Activated CD4-positive, alpha-beta T cell treated with anti-CD3 and anti-CD28 coated beads for 24 hours (primary cell): ENCODE results near the gene SEC24A.
"Not testable (repeated sequence)": the region's sequence is repeated elsewhere in the genome, so short reads cannot be mapped to it uniquely, and the experiment has no call there.

Experiments
- DNase-seq, 2 donors: peaks; one replicate each; pipeline ENCODE4 v3.0.0-alpha.2; 2020; ENCODE audit warnings: low read depth in 2 of 2

The SEC24A gene

DNA sequence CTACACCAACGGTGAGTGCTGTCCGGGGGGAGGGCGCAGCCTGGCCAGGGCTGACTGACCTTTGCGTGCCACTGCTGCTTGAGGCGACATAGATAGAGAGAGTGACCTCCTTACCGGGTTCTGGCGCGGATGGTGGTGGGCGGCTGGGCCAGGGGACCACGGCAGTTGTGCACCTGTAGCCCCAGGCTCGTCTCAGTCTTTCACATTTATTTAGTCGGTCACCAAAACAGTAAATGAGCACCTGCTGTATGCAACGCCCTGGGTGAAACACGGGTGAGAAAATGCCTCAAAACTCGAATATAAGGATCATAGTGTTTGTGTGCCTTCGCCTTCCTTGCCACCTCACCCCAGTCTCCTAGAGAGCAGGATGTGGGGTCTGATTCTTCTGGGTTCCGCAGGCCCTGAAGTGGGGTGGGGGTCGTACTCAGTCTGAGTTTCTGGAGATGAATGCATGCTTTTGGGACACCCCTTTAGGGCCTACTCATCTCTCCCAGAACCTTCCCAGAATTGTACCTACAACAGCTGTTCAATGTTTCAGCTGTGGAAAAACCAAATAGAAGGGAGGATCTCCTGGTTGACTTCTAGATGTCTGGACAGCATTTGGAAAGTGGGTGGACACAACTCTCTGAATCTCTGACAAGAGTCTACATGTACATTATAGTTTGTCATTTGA lies 714 bp downstream of the SEC24A start:
- no peak for DNase-seq

DNA sequence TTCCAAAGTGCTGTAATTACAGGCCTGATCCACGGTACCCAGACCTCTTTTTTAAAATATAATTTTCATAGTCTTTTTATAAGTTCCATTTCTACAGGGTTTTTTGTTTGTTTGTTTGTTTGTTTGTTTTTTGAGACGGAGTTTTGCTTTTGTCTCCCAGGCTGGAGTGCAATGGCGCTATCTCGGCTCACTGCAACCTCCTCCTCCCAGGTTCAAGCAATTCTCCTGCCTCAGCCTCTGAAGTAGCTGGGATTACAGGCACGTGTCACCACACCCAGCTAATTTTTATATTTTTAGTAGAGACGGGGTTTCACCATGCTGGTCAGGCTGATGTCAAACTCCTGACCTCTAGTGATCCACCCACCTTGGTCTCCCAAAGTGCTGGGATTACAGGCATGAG lies 2.1 kb downstream of the SEC24A start:
- not testable (repeated sequence) for DNase-seq

DNA sequence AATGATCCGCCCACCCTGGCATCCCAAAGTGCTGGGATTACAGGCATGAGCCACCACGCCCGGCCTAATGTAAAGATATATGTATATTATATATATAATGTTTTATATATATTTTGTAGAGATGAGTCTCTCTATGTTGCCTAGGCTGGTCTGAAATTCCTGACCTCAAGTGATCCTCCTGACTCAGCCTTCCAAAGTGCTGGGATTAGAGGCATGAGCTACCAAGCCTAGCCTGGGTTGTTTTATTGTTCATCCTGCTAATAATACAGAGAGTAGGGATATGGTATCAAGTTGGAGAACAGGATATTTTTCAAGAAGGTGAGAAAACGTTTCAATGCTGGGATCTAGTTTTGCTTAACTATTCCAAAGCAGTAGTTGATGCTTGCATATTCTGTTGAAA lies 2.9 kb downstream of the SEC24A start:
- no peak for DNase-seq

DNA sequence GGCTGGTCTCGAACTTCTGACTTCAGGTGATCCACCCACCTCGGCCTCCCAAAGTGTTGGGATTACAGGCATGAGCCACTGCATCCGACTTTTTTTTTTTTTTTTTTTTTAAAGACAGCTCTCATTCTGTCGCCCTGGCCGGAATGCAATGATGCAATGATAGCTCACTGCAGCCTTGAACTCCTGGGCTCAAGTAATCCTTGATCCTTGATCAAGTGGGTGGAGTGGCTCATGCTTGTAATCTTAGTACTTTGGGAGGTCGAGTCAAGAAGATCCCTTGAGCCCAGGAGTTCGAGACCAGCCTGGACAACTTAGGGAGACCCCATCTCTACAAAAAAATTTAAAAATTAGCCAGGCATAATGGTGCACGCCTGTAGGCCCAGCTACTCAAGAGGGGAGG lies 8.1 kb downstream of the SEC24A start:
- DNase-seq: no peak

DNA sequence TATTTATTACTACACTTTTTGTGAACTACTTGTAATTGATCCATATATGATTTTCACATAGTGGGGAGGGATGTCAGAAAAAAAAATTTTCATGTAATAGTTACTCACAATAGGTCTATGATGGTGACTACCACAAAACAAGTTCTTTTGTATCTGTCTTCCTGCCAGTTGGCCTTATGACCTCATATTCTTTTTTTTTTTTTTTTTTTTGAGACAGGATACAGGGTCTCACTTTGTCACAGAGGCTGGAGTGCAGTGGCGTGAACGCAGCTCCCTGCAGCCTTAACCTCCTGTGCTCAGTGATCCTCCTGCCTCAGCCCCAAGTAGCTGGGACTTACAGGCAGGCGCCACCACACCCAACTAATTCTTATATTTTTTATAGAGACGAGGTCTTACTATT lies 10.9 kb downstream of the SEC24A start:
- no peak for DNase-seq

DNA sequence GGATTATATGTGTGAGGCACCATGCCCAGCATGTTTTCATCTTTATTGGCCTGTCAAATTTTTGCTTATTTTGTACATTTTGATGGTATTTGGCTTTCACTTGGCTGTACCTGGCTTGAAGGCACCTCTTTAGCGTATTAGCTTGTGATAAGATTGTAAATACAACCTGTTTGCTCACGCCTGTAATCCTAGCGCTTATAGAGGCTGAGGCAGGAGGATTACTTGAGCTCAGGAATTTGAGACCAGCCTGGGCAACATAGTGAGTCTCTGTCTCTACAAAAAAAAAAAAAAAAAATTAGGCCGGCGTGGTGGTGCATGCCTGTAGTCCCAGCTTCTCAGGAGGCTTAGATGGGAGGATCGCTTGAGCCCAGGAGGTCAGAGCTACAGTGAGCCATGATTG lies 11.3 kb downstream of the SEC24A start:
- DNase-seq: no peak

DNA sequence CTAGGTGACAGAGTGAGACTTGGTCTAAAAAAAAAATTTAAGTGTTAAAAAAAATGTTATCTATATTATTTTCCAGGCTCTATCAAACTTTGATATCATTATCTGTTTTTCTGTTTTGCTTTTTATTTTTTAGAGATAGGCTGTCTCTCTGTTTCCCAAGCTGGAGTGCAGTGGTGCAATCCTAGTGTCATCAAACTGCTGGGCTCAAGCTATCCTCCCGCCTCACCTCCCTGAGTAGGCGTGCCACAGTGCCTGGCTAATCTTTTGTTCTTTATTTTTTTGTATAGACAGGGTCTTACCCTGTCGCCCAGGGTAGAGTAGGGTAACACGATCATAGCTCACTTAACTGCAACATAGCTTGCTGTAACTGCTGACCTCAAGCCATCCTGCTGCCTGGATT lies 14.4 kb downstream of the SEC24A start:
- no peak for DNase-seq

DNA sequence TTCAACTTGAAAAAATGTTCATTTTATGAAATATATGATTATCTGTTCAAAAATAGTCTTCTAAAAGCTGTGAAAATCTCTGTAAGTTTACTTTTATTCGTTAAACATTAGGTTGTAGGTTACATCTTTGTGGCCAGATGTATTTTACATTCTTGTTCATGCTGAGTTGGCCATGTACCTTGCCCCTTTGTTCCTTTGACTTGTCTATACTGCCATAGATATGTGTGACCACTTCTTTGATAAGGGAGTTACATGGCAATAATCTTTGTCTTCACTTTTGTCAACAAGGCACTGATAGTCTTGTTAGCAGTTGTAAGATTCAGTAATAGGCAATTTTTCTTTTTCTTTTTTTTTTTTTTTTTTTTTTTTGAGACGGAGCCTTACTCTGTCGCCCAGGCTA lies 15.9 kb downstream of the SEC24A start:
- no peak for DNase-seq

DNA sequence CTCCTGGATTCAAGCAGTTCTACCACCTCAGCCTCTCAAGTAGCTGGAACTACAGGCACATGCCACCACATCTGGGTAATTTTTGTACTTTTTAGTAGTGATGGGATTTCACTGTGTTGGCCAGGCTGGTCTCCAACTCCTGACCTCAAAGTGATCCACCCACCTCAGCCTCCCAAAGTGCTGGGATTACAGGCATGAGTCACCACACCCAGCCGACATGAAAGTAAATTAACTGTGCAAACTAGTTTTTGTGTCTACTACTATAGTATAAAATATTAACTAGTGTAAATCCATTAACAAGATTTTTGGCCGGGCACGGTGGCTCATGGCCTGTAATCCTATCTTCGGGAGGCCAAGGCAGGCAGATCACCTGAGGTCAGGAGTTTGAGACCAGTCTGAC lies 25.0 kb downstream of the SEC24A start:
- DNase-seq: not testable (repeated sequence)

DNA sequence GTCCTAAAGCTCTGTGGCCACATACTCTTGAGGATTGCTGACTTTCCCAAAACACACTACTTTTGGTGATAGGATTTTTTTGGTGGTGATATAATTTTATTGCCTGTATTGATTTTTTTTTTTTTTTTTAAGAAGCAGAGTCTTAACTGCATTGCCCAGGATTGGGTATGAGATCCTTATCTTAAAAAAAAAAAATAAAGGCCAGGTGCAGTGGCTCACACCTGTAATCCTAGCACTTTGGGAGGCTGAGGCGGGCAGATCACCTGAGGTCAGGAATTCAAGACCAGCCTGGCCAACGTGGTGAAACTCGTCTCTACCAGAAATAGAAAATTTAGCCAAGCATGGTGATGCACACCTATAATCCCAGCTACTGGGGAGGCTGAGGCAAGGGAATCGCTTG lies 28.8 kb downstream of the SEC24A start:
- DNase-seq: not testable (repeated sequence)

DNA sequence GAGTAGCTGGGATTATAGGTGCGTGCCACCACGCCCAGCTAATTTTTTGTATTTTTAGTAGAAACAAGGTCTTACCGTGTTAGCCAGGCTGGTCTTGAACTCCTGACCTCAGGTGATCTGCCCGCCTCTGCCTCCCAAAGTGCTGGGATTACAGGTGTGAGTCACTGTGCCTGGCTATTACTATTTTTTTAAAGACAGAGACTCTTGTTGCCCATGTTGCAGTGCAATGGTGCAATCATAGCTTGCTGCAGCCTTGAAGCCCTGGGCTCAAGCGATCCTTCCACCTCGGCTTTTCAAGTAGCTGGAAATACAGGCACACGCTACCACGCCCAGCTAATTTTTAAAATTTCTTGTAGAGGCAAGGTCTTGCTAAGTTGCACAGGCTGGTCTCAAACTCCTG lies 41.6 kb downstream of the SEC24A start:
- DNase-seq: not testable (repeated sequence)

DNA sequence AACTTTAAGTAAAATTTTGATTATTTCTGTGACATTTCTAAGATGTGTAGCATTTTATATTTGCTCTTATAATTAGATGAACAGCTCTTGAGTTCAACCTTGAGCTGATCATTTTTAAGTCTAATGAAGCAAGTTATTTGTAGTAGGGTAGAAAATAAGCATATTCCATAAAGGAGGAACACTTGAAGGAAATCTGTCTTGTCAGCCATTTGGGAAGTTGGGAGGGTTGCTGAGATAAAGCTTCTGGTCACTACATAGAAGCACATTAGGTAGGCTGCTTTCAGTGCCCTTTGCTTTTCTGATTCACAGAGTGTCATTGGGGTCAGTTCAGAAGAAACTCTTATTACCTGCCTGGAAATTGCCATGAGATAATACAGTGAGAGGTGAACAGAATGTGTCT lies 44.1 kb downstream of the SEC24A start:
- no peak for DNase-seq

DNA sequence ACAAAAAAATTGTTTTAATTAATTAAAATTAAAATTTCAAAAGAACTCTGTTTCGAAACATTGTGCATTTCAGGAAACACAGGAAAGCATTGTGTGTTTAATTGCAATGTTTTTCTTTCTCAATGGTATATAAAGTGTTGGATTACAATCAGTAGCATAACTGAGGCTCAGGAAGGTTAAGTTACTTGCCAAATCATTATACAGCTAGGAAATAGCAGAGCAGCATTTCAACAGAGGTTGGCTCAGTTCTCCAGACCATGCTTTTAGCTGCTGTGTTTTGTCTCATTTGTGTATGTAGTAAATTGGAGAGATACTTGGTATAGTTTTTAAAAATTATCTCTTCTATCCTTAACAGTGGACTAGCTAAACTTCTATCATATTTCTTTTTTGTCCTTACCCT lies 59.7 kb downstream of the SEC24A start:
- no peak for DNase-seq

DNA sequence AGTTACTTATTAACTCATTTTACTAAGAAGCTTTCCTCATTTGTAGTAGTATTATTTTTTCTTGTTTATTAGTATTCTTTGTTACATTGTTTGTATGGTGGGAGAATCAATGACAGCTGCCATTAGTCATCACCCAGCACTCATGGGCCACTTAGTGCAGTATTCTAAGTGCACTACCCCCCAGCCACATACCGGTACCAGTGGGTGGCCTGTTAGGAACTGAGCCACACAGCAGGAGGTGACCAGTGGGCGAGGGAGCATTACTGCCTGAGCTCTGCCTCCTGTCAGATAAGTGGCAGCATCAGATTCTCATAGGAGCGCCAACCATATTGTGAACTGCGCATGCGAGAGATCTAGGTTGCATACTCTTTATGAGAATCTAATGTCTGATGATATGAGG lies 65.5 kb downstream of the SEC24A start:
- no peak for DNase-seq

DNA sequence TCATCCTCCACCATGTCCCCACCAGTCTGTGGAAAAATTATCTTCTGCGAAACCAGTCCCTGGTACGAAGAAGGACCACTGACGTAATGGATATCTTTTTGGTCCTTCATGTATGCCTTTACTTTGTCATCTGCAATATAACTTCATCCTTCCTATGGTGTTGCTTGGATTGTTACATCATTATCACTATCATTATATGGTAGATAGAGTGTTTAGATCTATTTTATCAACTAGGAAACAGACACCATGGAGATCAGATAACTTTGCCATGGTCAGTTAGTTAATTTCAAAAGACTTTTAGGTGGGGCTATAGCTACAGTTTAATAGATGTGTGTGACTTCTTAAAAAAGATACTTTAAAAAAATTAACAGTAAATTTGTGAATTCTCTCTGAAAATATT lies 66.0 kb downstream of the SEC24A start:
- DNase-seq: no peak

DNA sequence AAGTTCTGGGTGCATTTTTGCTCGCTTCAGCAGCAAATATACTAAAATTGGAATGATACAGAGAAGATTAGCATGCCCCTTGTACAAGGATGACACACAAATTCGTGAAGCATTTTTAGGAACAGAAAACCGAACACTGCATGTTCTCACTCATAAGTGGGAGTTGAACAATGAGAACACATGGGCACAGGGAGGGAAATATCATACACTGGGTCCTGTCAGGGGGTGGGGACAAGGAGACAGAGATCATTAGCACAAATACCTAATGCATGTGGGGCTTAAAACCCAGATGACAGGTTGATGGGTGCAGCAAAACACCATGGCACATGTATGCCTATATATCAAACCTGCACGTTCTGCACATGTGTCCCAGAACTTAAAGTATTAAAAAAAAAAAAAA lies 66.9 kb downstream of the SEC24A start:
- DNase-seq: not testable (repeated sequence)

DNA sequence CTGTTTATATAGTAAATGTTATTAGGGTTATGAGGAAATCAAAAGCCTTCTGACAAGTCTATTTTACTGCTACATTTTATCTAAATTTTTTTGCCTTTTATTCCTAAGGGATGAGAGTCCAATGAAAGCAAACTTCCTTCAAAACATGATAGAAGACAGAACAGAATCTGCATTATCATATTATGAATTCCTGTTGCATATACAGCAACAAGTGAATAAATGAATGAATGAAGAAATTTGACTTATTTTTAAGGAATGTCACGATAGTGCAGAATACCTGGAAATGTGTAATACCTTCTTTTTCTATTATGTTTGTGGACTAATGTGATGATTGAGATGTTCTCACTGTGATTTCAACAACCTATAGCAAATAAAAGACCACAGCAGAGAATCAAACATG lies 76.3 kb downstream of the SEC24A start:
- no peak for DNase-seq

DNA sequence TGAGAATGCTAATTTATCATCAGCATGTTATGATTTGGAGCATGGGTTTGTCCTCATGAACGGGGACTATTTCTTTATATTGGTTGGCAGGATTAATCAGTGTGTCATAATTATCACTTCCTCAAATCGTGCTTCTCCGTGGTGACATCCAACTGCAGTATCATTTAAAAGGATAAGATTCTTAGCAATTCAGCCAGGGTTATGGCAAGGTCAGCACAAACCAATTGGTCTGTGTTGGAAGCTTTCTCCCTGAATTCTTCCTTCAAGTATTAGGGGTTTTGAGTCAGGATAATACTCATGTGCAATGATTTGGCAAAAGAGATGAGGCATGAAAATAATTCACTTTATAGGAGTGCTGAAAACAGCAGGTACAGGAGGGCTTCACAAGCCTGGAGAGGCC lies 84.2 kb downstream of the SEC24A start:
- no peak for DNase-seq

DNA sequence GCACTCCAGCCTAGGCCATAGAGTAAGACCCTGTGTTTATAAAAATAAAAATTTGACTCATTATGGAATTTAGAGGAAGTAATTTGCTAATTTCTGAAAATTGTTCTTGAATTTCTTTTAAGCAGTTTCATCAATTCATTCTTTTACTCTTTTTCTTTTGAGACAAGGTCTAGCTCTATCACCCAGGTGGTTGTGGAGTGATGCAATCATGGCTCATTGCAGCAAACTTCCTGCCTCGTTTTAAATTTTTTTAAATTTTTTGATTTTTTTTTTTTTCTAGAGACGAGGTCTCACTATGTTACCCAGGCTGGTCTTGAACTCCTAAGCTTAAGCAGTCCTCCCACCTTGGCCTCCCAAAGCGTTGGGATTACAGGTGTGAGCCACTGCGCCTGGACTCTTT lies 86.7 kb downstream of the SEC24A start:
- DNase-seq: no peak

DNA sequence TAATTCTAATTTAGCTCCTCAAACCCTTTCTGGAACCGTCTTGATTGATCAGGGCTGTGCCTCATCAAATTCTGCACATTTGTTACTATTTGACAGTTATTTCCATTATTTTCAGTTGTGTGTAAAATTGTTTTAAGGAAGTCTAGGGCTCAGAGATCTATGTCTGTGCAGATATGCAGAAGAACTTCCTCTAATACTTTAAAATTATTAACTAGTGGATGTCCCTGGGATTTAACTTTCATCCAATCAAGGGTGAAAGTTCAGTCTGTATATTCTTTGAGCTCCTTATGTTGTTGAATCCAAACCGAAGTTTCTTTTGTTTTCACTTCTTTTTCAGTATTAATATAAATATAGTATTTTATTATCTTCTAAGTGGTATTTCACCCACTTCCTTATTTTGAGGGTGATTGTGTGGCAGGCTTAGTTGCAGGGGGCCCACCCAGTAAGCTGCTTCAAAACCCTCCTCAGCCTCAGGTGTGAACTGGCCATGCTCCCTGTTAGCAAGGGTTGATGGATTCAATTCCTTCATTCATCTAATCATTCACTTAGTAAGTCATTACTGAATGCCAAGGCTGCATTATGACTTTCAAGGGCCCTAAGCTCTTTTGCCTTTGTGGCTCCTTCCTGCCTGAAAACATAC lies 87.7 kb downstream of the SEC24A start:
- no peak for DNase-seq

DNA sequence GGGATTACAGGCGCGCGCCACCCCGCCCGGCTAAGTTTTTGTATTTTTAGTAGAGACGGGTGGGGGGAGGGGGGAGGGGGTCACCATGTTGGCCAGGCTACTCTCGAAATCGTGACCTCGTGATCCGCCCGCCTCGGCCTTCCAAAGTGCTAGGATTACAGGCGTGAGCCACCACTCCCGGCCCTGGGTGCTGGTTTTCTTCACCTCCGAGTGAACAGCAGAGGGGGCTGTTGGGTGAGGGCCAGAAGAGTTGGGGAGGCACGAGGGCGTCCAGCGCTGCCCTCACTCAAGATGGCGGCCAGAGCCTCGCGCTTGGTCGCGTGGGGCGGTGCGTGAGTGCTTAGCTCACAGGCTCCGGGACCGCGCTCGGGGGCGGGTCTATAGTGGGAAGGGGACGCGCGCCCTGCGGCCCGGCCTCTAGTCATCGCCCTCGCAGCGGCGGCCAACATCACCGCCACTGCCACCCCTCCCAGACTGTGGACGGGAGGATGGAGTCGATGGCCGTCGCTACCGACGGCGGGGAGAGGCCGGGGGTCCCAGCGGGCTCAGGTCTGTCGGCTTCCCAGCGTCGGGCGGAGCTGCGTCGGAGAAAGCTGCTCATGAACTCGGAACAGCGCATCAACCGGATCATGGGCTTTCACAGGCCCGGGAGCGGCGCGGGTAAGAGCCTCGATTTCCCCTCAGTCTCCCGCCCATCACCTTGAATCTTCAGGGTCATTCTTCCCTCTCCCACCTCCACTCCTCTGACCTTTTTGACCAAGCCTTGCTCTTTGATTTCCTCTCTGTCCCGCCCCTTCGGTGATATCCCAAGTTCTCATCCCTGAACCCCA lies 89.8 kb downstream of the SEC24A start, which contains the start of gene CAMLG:
CAMLG (plus strand) TSS at position 416 of the 830 bp plus-strand sequence; CDS start at position 489, 73 bp downstream.
- DNase-seq: peak; percentile 94 to 95

DNA sequence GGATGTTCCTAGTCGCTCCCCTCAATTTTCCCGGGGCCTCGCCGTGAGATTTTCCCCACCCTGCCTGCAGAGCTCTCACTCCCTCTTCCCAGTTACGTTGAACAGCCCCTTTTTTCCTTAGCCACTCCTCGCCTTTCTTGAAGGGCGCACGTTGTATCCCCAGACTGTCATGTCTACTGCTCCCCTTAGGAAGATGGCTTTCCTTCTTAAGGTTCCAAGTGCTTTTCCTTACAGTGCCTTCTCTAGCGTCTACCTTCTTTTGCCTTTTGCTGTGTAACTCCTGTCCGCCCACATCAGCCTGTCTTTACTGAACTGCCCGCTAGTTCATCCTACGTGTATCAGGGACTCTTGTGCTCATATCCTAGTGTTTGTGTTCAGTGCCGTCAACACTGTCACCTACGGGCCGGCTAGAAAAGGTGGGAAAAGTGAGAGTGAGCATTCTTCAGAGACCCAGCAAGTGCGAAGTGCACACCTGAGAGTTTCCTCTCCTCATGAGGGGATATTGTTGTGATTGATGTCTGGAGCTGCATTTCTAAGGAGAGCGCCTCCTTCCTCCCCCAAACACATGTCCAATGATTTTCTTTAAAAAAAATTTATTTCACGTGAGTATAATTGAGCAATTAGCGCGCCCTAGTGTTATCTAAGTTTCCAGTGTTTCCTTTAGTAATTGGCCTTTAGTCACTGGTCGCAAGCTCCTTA lies 90.5 kb downstream of the SEC24A start:
- DNase-seq: peak in 1 of 2 donors; percentile 11
